OCI-LY7 (cell line): ENCODE results near the gene NLN.

Source experiments
- EZH2phosphoT487 ChIP-seq: fragments of 200-600 bp; sonication (generic); IDR thresholded peaks from 2 replicates; pipeline ENCODE4 v1.6.1; 2018; ENCODE audit warnings: low read depth, borderline replicate concordance, mild to moderate bottlenecking, mixed run types, antibody characterized with exemption, low read length, moderate library complexity, mixed read lengths
- TF ChIP-seq, protein P1 (sequence below): fragments of 200-600 bp; sonication (generic); conservative IDR thresholded peaks from 2 replicates; pipeline ENCODE4 v1.5.1; 2014; ENCODE audit warnings: mild to moderate bottlenecking, antibody characterized with exemption, low read length, moderate library complexity, mixed read lengths

DNA sequence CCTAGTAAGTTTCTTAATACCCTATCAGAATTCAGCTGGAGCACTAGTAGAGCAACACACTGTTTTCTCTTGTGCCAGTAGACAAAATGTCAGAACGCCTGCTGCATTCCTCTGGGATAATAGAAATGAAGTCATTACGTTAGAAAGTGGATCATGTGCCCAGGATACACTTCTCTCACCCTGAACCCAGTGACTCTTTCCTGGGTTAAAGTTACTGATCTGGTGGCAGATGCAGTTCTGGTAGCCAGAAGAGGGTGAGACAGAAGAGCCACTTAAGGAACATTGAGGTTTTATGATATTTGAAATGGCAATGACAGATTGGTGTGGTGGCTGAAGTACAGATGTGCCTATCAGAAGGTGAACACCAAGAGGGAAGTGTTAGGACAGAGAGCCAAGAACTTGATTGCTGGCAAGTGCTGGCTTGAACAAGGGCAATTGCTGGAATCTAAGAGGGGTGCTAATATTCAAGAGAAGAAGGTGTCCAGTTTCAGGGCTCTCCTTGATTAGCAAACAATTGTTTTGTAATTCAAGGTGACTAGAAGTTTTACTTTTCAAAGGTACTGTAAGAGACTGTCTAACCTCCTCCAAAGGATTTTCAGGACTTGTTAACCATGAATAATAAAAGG lies 110.7 kb downstream of the NLN start:
- TF ChIP-seq, protein P1, sequence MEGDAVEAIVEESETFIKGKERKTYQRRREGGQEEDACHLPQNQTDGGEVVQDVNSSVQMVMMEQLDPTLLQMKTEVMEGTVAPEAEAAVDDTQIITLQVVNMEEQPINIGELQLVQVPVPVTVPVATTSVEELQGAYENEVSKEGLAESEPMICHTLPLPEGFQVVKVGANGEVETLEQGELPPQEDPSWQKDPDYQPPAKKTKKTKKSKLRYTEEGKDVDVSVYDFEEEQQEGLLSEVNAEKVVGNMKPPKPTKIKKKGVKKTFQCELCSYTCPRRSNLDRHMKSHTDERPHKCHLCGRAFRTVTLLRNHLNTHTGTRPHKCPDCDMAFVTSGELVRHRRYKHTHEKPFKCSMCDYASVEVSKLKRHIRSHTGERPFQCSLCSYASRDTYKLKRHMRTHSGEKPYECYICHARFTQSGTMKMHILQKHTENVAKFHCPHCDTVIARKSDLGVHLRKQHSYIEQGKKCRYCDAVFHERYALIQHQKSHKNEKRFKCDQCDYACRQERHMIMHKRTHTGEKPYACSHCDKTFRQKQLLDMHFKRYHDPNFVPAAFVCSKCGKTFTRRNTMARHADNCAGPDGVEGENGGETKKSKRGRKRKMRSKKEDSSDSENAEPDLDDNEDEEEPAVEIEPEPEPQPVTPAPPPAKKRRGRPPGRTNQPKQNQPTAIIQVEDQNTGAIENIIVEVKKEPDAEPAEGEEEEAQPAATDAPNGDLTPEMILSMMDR = no peak
- TF ChIP-seq EZH2phosphoT487 = no peak
